ENCODE measurements around the gene ADRA2C. TPM values are rescaled to one million over a fixed set of nuclear protein-coding genes. Genes with fewer than 3 reads are reported as not detected.

ADRA2C gene
- total RNA-seq, 1 experiment from 2014 or later: 28.1 TPM

- POLR2A ChIA-PET: no interaction called here
Measured at GRCh38 chr4:3741217-3742011, 24.8 kb upstream of the ADRA2C start.

More at GRCh38 chr4:3741217-3742011, 24.8 kb upstream of the ADRA2C start:
- no peaks in the 10 kb centered on the region for H3K9me2 ChIP-seq (ENCODE audit: insufficient read depth)
- H3K36me3 ChIP-seq (ENCODE audit: control insufficient read depth in 1 of 2, insufficient read depth in 2 of 2, low read length in 2 of 2): no peaks in the 10 kb centered on the region
- H2AFZ ChIP-seq (ENCODE audit: low read depth, low read length, poor library complexity, severe bottlenecking): no peak overlapping the region
- ATAC-seq (no peak), DNase-seq (ENCODE audit: low read depth, low spot score) (no peak)
- peaks cover 0 to 9% of the 10 kb centered on the region in 2 experiments; a peak in 1 of 4 replicates for H3K9me3 ChIP-seq (ENCODE audit: control insufficient read depth in 1 of 2, insufficient read depth in 1 of 2, low read depth in 1 of 2, low read length in 2 of 2)
- ChIA-PET RAD21 (ENCODE audit: low non-redundant PET in 1 of 2, low total read pairs in 2 of 2, uncharacterized antibody in 2 of 2, unreplicated experiment in 2 of 2) (no interaction called here), CTCF (no interaction called here)
- intact Hi-C loops (cut with micrococcal nuclease): no loop called here
- H3K4me3 ChIP-seq (replicated peaks in 1 of 2; ENCODE audit: low read depth in 1 of 2, low read length in 2 of 2): no peak overlapping the region
- no peaks in the 10 kb centered on the region for H3K27me3 ChIP-seq (ENCODE audit: insufficient read depth, low read length)
- TF ChIP-seq ZFX (IDR thresholded peaks at IDR 0.05) (no peak), CTCF (IDR thresholded peaks at IDR 0.05 in 2 of 3, conservative IDR thresholded peaks at IDR 0.05 in 1 of 3; ENCODE audit: borderline replicate concordance in 1 of 3, insufficient read depth in 1 of 3, low read depth in 2 of 3, low read length in 2 of 3) (no peak), TCF7L2 (IDR thresholded peaks at IDR 0.05; ENCODE audit: borderline replicate concordance, extremely low read depth, insufficient read depth, insufficient read length) (no peak), POLR2A (IDR thresholded peaks at IDR 0.05; ENCODE audit: borderline replicate concordance, extremely low read depth, insufficient read depth, insufficient read length) (no peak), SIN3A (IDR thresholded peaks at IDR 0.05; ENCODE audit: low read depth) (no peak), ZNF274 (IDR thresholded peaks at IDR 0.05; ENCODE audit: low read depth, low read length) (no peak), CBX3 (IDR thresholded peaks at IDR 0.05; ENCODE audit: low read depth) (no peak), RAD21 (IDR thresholded peaks at IDR 0.05; ENCODE audit: low read depth) (no peak), JUND (IDR thresholded peaks at IDR 0.05) (no peak), FOSL1 (IDR thresholded peaks at IDR 0.05; ENCODE audit: low read depth) (no peak), REST (IDR thresholded peaks at IDR 0.05; ENCODE audit: low read depth) (no peak), SP1 (IDR thresholded peaks at IDR 0.05; ENCODE audit: low read depth) (no peak), ATF3 (IDR thresholded peaks at IDR 0.05) (no peak), EZH2phosphoT487 (IDR thresholded peaks at IDR 0.05; ENCODE audit: borderline replicate concordance) (no peak), ELF1 (IDR thresholded peaks at IDR 0.05; ENCODE audit: borderline replicate concordance, low read depth) (no peak), POLR2AphosphoS5 (IDR thresholded peaks at IDR 0.05; ENCODE audit: low read depth, low read length) (no peak), MAX (IDR thresholded peaks at IDR 0.05) (no peak), ZBTB33 (IDR thresholded peaks at IDR 0.05; ENCODE audit: extremely low read depth, insufficient replicate concordance, low read length) (no peak)
- no TSS peak for BruUV-seq (replicated peaks)
- H3K4me2 ChIP-seq (ENCODE audit: low read length): no peak overlapping the region
- no peak overlapping the region for H3K9ac ChIP-seq (ENCODE audit: low read length)
- no peaks in the 10 kb centered on the region for H4K20me1 ChIP-seq (ENCODE audit: insufficient read depth)
- no peaks in the 10 kb centered on the region for H3K79me2 ChIP-seq (ENCODE audit: insufficient read depth, low read length)
- no peak overlapping the region for H3K27ac ChIP-seq (ENCODE audit: low read depth, low read length)
- H3K4me1 ChIP-seq (ENCODE audit: control insufficient read depth in 1 of 2, insufficient read depth in 2 of 2, low read length in 2 of 2): peaks cover 5 to 16% of the 10 kb centered on the region in 2 experiments; a peak in 3 of 4 replicates

All from HCT116 (cell line).